PFSK-1 (cell line): ENCODE data around the gene CPXM1. TPM values are rescaled to one million over a fixed set of nuclear protein-coding genes. Genes with fewer than 3 reads are reported as not detected.

Experiments used
- FOXP2 ChIP-seq: optimal IDR thresholded peaks from 2 replicates; pipeline ENCODE3; 2011; ENCODE audit warnings: borderline replicate concordance, control low read depth, inconsistent platforms; ENCODE audit not compliant: insufficient read depth; ENCODE audit errors: extremely low read length, extremely low read depth
- POLR2AphosphoS5 ChIP-seq: IDR thresholded peaks from 2 replicates; pipeline ENCODE4 v1.6.1; 2012; ENCODE audit warnings: low read depth, mild to moderate bottlenecking, control low read depth, low read length, moderate library complexity
- SIN3A ChIP-seq: IDR thresholded peaks from 2 replicates; pipeline ENCODE4 v1.6.1; 2012; ENCODE audit warnings: mild to moderate bottlenecking, low read length, moderate library complexity, borderline replicate concordance; ENCODE audit not compliant: insufficient read depth
- TAF1 ChIP-seq: IDR thresholded peaks from 2 replicates; pipeline ENCODE4 v1.6.1; 2012; ENCODE audit warnings: low read length, control low read depth, borderline replicate concordance; ENCODE audit not compliant: insufficient read depth
- polyA plus RNA-seq: library from polyadenylated mRNA; unstranded; fragments of >200 nt; gene quantifications from one replicate; pipeline ENCODE4 v1.2.1, GENCODE V29; 2012; ENCODE audit warnings: low read depth, missing spikeins; ENCODE audit not compliant: insufficient read length
- TF ChIP-seq, protein P1 (sequence below), 2 experiments: IDR thresholded peaks; 2 replicates each; pipeline versions ENCODE4 v1.6.1 to v1.8.0; 2011 to 2012; ENCODE audit warnings: low read depth in 2 of 2, low read length in 2 of 2, control low read depth in 1 of 2, inconsistent platforms in 1 of 2, mild to moderate bottlenecking in 1 of 2, moderate library complexity in 1 of 2; ENCODE audit not compliant: insufficient read depth in 1 of 2

CPXM1 gene
- polyA plus RNA-seq, result 199 TPM

DNA sequence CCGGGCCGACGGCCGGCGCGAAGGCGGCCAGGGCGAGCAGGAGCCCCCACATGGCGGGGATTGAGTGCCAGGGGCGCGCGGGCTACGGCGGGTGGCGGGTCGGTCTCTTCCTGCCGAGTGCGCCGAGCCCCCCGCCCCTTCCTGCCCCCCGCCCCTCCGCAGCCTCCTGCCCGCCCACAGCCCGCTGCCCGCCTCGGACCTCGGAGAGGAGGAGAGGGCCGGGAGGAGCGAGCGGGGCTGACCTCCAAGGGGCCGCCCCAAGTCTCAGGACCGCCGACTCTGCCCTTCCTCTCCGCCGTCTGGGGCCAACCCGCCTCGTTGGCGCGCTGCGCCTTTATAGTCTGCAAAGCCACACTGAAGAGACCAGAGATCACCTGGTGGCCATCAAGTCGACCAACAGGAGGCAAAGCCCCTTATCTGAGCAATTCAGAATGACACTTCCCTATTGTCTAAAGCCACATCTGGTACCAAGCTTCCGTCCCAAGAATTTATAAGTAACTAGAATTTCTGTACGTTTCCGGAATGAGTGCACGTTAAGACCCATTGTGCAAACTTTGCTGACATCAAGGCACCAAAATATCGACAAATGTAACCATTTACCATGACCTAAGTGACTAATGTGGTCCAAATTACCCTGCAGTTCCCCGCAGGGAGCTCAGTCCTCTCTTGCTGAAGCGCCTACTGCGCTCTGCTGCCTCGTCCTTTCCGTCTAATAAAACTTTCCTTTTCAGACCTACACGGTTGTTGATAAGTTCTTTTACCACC, at the start of gene CPXM1:
TSS of gene CPXM1 (minus strand) at position 107 of the 765 bp plus-strand sequence. CDS start at position 52, 55 bp downstream.
- TF ChIP-seq TAF1 (0 out of 2 replicates have a peak, but pooled peaks have one; percentile 12), FOXP2 (no peak), SIN3A (no peak), POLR2AphosphoS5 (peak; percentile 61; the same call in 1 of the 2 replicates)
- TF ChIP-seq, protein P1, sequence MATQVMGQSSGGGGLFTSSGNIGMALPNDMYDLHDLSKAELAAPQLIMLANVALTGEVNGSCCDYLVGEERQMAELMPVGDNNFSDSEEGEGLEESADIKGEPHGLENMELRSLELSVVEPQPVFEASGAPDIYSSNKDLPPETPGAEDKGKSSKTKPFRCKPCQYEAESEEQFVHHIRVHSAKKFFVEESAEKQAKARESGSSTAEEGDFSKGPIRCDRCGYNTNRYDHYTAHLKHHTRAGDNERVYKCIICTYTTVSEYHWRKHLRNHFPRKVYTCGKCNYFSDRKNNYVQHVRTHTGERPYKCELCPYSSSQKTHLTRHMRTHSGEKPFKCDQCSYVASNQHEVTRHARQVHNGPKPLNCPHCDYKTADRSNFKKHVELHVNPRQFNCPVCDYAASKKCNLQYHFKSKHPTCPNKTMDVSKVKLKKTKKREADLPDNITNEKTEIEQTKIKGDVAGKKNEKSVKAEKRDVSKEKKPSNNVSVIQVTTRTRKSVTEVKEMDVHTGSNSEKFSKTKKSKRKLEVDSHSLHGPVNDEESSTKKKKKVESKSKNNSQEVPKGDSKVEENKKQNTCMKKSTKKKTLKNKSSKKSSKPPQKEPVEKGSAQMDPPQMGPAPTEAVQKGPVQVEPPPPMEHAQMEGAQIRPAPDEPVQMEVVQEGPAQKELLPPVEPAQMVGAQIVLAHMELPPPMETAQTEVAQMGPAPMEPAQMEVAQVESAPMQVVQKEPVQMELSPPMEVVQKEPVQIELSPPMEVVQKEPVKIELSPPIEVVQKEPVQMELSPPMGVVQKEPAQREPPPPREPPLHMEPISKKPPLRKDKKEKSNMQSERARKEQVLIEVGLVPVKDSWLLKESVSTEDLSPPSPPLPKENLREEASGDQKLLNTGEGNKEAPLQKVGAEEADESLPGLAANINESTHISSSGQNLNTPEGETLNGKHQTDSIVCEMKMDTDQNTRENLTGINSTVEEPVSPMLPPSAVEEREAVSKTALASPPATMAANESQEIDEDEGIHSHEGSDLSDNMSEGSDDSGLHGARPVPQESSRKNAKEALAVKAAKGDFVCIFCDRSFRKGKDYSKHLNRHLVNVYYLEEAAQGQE (IDR thresholded peaks at IDR 0.05; ENCODE audit: insufficient read depth in 1 of 2, low read depth in 2 of 2, low read length in 2 of 2), result no peak

DNA sequence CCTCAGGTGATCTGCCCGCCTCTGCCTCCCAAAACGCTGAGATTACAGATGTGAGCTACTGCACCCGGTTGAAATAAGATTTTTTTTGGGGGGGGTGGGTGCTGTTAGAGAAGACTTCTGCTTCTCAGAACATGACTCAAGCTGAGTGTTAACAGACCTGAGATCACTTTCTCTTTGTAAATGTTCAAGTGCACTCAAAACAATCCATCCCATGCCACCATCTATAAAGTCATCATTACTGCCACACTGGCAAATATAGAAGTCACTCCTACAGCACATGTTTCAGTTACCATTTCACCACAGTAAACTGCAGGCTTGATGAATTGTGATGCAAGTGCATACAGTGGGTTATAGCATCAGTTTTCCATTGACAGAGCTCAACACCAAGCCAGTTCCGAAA, 49.1 kb upstream of the CPXM1 start:
- no peak for TF ChIP-seq POLR2AphosphoS5

DNA sequence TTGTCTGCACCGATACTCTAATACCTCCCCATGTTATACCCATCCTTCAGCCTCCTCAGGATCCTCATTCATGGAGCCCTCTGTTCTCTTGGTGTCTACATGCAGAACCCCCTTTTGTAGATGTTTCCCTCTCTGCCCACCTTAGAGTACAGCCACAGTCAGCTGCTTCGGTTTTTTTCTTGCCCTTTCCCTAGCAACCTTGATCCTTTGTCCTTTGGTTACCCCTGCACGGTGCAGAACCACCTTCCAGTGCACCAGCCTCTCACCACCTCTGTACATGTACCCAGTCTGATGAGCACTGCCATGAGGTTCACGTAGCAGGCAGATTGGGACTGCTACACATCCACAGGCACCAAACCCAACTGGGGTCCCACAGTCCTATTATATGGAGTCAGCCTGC, 47.4 kb upstream of the CPXM1 start:
- TF ChIP-seq, protein P1 (IDR thresholded peaks at IDR 0.05; ENCODE audit: insufficient read depth in 1 of 2, low read depth in 2 of 2, low read length in 2 of 2), result no peak
- TF ChIP-seq FOXP2, result no peak
- no peak for TF ChIP-seq POLR2AphosphoS5
- TF ChIP-seq SIN3A, result no peak
- TF ChIP-seq TAF1, result no peak

DNA sequence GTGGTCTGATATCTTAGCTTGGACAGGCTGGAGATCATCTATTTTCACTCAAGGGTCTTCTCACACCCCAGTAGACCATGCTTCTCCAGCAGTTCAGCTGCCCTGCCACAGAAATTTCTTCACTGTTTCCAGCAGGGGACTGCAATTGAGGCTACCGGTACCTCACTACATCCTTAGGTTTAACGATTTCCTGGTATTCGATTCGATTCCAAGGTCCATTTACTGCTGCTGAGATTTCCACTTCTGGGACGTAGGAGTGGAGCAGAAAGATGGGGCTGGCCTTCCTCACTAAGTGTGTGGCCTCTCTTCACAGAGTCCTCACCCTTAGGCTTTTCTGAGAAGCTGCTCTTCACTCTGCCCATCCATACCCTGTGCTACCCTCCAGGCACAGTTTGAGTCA, 46.3 kb upstream of the CPXM1 start:
- TF ChIP-seq FOXP2 (no peak), POLR2AphosphoS5 (no peak), TAF1 (no peak), SIN3A (no peak)
- TF ChIP-seq, protein P1 (IDR thresholded peaks at IDR 0.05; ENCODE audit: insufficient read depth in 1 of 2, low read depth in 2 of 2, low read length in 2 of 2), result no peak

DNA sequence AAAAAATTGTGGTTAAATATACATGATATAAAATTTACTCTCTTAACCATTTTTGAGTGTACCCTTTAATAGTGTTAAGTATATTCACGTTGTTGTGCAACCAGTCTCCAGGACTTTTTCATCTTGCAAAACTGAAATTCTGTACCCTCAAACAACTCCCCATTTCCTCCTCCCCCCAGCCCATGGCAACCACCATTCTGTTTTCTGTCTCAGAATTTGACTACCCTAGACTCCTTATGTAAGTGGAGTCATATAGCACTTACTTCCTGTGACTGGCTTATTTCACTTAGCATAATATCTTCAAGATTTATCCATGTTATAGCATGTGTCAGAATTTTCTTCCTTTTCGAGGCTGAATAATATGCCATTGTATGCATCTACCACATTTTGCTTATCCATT, 45.2 kb upstream of the CPXM1 start:
- TF ChIP-seq TAF1, result no peak
- no peak for TF ChIP-seq SIN3A
- no peak for TF ChIP-seq POLR2AphosphoS5
- TF ChIP-seq, protein P1 (IDR thresholded peaks at IDR 0.05; ENCODE audit: insufficient read depth in 1 of 2, low read depth in 2 of 2, low read length in 2 of 2), result no peak
- no peak for TF ChIP-seq FOXP2
